Epithelial cell of esophagus (primary cell): ENCODE measurements around the gene BAZ1A.
A peak's percentile ranks its signal among the peaks of the same experiment; 100 is the strongest.

Experiments
- DNase-seq: peaks from one replicate; pipeline ENCODE4 v3.0.0; 2010; ENCODE audit warnings: low read depth
- H3K4me3 ChIP-seq: 2 replicates; pipeline ENCODE4 v1.5.1; 2011; ENCODE audit warnings: mild to moderate bottlenecking, low read length, control low read depth
- CTCF ChIP-seq: IDR thresholded peaks from 2 replicates; pipeline ENCODE4 v1.5.1; 2011; ENCODE audit warnings: low read depth, mild to moderate bottlenecking, low read length, control low read depth, inconsistent platforms; ENCODE audit not compliant: insufficient read depth; ENCODE audit errors: missing control alignments

Gene BAZ1A

GRCh38 chr14:34875031-34875922 is at the start of gene BAZ1A:
TSS of gene BAZ1A (minus strand) at chr14:34875360. CDS start at chr14:34874604, 756 bp downstream.
- no peak for TF ChIP-seq CTCF
- peak within 1 kb of the TSS; percentile 78 for H3K4me3 ChIP-seq
- DNase-seq: peak; percentile 93

- no peak overlapping the region for H3K4me3 ChIP-seq
- TF ChIP-seq CTCF: no peak
- no peak for DNase-seq
Measured at GRCh38 chr14:34920339-34920738, 45.2 kb upstream of the BAZ1A start.

GRCh38 chr14:34913619-34914018 is 38.5 kb upstream of the BAZ1A start:
- no peak overlapping the region for H3K4me3 ChIP-seq
- DNase-seq: no peak
- TF ChIP-seq CTCF: no peak

- no peak for TF ChIP-seq CTCF
- H3K4me3 ChIP-seq: no peak overlapping the region
- no peak for DNase-seq
Measured at GRCh38 chr14:34912966-34913365, 37.8 kb upstream of the BAZ1A start.

GRCh38 chr14:34912182-34912581 is 37.0 kb upstream of the BAZ1A start:
- no peak overlapping the region for H3K4me3 ChIP-seq
- TF ChIP-seq CTCF: no peak
- DNase-seq: no peak

- no peak overlapping the region for H3K4me3 ChIP-seq
- DNase-seq: no peak
- no peak for TF ChIP-seq CTCF
Measured at GRCh38 chr14:34911209-34912150, 36.3 kb upstream of the BAZ1A start.
